HepG2 (cell line): ENCODE data around the gene PNKP.

Experiments
- MTF1 ChIP-seq: sonication (generic); formaldehyde crosslinking; IDR thresholded peaks from 2 replicates; pipeline ENCODE4 v1.5.0; 2020; ENCODE audit warnings: missing genetic modification reagents
- NR3C1 ChIP-seq: sonication (generic); formaldehyde crosslinking; IDR thresholded peaks from 2 replicates; pipeline ENCODE4 v1.4.0; 2020; ENCODE audit warnings: missing genetic modification reagents
- POLR2AphosphoS5 ChIP-seq: IDR thresholded peaks from 2 replicates; pipeline ENCODE4 v1.6.1; 2012; ENCODE audit warnings: low read depth, low read length
- REST ChIP-seq, 2 experiments: IDR thresholded peaks; 2 replicates each; pipeline ENCODE4 v1.6.1; 2011 to 2012; ENCODE audit warnings: low read length in 2 of 2, borderline replicate concordance in 1 of 2, low read depth in 1 of 2, mild to moderate bottlenecking in 1 of 2, moderate library complexity in 1 of 2
- U2AF2 ChIP-seq: fragments of 200-400 bp; formaldehyde crosslinking; IDR thresholded peaks from 2 replicates; pipeline ENCODE4 v1.6.1; 2017; ENCODE audit warnings: low read depth, mild to moderate bottlenecking, low read length
- ZNF558 ChIP-seq: sonication (generic); formaldehyde crosslinking; IDR thresholded peaks from 2 replicates; pipeline ENCODE4 v1.9.0; 2022; ENCODE audit warnings: mild to moderate bottlenecking, missing genetic modification reagents, borderline replicate concordance

GRCh38 chr19:49836176-49837008 is 31.0 kb downstream of the PNKP start:
- TF ChIP-seq NR3C1 (CRISPR knock-in tag), result no peak
- TF ChIP-seq MTF1 (CRISPR knock-in tag), result no peak
- no peak for TF ChIP-seq POLR2AphosphoS5
- TF ChIP-seq ZNF558, result no peak
- TF ChIP-seq REST (IDR thresholded peaks at IDR 0.05; ENCODE audit: borderline replicate concordance in 1 of 2, low read depth in 1 of 2, low read length in 2 of 2), result no peak
- no peak for TF ChIP-seq U2AF2
